Esophagus (tissue), 2 donors: ENCODE data around the gene PKP4. TPM values are rescaled to one million over a fixed set of nuclear protein-coding genes. Genes with fewer than 3 reads are reported as not detected.

Experiments used
- H3K27ac ChIP-seq, 2 donors: one replicate each; pipeline ENCODE4 v1.5.1; 2013; ENCODE audit warnings: low read depth in 2 of 2, mild to moderate bottlenecking in 2 of 2, inconsistent platforms in 1 of 2, low read length in 1 of 2, moderate library complexity in 1 of 2
- H3K27me3 ChIP-seq, 2 donors: one replicate each; pipeline ENCODE4 v1.6.1; 2013; ENCODE audit warnings: low read length in 2 of 2, control low read depth in 1 of 2, mild to moderate bottlenecking in 1 of 2; ENCODE audit not compliant: insufficient read depth in 2 of 2, control insufficient read depth in 1 of 2
- H3K36me3 ChIP-seq, 2 donors: one replicate each; pipeline ENCODE4 v1.6.1; 2013; ENCODE audit warnings: low read length in 1 of 2; ENCODE audit not compliant: control insufficient read depth in 2 of 2, insufficient read depth in 2 of 2
- H3K4me1 ChIP-seq, 2 donors: one replicate each; pipeline ENCODE4 v1.6.1; 2013; ENCODE audit warnings: low read length in 1 of 2; ENCODE audit not compliant: control insufficient read depth in 2 of 2, insufficient read depth in 2 of 2
- H3K4me3 ChIP-seq, 2 donors: one replicate each; pipeline ENCODE4 v1.5.1; 2013; ENCODE audit warnings: low read length in 2 of 2, mild to moderate bottlenecking in 2 of 2, low read depth in 1 of 2, moderate library complexity in 1 of 2
- H3K9me3 ChIP-seq, 2 donors: one replicate each; pipeline ENCODE4 v1.6.1; 2013; ENCODE audit warnings: mild to moderate bottlenecking in 2 of 2, low read depth in 1 of 2, low read length in 1 of 2, moderate library complexity in 1 of 2; ENCODE audit not compliant: control insufficient read depth in 2 of 2, insufficient read depth in 1 of 2
- WGBS, 2 donors: extraction: QIAGEN DNeasy Blood & Tissue Kit; methylation state at CpG; one replicate each; pipeline ENCODE4 v1.1.7; 2013; 5-methylcytosine and 5-hydroxymethylcytosine counted together
- polyA plus RNA-seq, 2 donors: library from polyadenylated mRNA; stranded (reverse); fragments of 200-250 nt; gene quantifications; one replicate each; pipeline ENCODE4 v1.2.3, GENCODE V29; 2013
- donor health status: healthy with polysubstance abuse.
- donor health status: Bipolar disorder and iron deficiency.

Gene PKP4
- polyA plus RNA-seq, 2 donors: 21.5 to 25.8 TPM

DNA sequence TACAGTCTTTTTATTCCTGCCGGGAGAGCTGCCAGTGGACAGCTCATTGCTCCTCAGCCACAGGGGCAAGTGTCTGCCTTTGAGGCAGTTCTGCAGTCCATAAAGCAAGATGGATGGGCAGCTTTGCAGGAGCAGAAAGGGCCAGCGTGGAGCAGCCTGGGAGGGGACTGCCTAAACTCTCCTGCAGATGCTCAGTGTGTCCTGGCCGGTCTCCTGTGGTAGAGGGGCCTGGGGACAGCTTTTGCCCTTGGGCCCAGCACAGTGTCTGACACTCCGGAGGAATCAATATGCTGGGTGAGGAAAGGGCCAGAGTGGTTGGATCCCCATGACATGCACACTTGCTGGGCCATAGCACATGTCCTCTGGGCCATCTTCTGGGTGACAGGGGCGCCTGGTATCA lies 272.7 kb downstream of the PKP4 start:
- Histone ChIP-seq H3K27me3 (no peaks in the 10 kb centered on the region), H3K36me3 (no peaks in the 10 kb centered on the region), H3K4me3 (no peak overlapping the region), H3K27ac (no peak overlapping the region), H3K4me1 (peaks cover 16 to 32% of the 10 kb centered on the region in 2 donors), H3K9me3 (no peaks in the 10 kb centered on the region)
- WGBS, 2 donors: 86 to 93% methylated on average over 5 of the region's 5 CpGs

GRCh38 chr2:158729873-158730620 lies 273.3 kb downstream of the PKP4 start:
- Histone ChIP-seq H3K27me3 (no peaks in the 10 kb centered on the region), H3K36me3 (no peaks in the 10 kb centered on the region), H3K4me1 (peaks cover 13 to 32% of the 10 kb centered on the region in 2 donors), H3K9me3 (no peaks in the 10 kb centered on the region), H3K4me3 (no peak overlapping the region), H3K27ac (no peak overlapping the region)
- 68 to 76% methylated on average over 16 of the region's 16 CpGs for WGBS, 2 donors

DNA sequence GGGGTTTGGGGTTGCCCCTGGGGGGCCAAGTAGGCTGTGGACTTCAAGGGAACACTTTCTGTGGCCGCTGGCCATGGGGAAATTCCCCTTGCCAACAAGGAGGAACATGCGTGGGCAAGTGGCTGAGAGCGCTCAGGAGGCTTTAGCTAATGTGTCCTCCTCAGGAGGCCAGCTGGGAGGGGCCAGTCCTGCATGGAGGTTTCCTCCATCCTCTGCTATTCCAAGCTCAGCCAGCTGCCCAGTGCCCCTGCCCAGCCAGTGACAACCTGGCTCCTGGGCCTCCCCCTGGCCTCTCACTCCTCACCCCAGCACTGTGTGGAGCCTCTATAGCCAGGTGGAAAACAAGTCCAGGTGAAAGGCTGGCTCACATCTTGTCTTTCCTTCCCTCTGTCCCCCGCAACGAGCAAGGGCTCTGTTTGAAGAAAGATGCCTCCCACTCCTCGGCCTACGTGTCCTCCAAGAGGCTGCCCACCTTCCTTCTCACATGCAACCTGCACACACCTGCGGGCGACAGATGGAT lies 273.9 kb downstream of the PKP4 start:
- WGBS, 2 donors: 80 to 93% methylated on average over 9 of the region's 9 CpGs
- no peaks in the 10 kb centered on the region for H3K27me3 ChIP-seq
- no peak overlapping the region for H3K4me3 ChIP-seq
- no peak overlapping the region for H3K27ac ChIP-seq
- H3K4me1 ChIP-seq: peaks cover 13 to 29% of the 10 kb centered on the region in 2 donors
- H3K9me3 ChIP-seq: no peaks in the 10 kb centered on the region
- no peaks in the 10 kb centered on the region for H3K36me3 ChIP-seq

DNA sequence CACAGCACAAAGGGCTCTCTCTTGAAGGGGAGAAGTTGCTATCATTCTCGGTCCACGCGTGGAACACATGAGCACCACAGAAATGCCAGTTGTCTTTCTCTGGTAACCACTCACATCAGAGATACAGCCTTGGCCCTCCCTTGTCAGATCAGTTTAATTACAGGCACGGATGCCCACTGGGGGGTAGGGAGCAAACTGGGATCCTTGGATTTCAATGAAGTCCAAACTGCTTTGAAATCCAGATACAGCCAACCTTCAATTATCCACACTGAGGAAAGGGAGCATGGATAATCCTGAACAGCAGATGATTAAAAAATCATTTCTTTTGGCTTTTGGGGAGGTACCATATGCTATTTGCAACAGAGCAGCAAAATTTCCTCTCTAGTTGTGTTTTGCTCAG lies 274.6 kb downstream of the PKP4 start:
- H3K27ac ChIP-seq: no peak overlapping the region
- 92 to 95% methylated on average over 4 of the region's 4 CpGs for WGBS, 2 donors
- H3K4me3 ChIP-seq: no peak overlapping the region
- H3K4me1 ChIP-seq: peaks cover 10 to 26% of the 10 kb centered on the region in 2 donors
- no peaks in the 10 kb centered on the region for H3K36me3 ChIP-seq
- no peaks in the 10 kb centered on the region for H3K27me3 ChIP-seq
- H3K9me3 ChIP-seq: no peaks in the 10 kb centered on the region

Other genes starting within 250 kb of the PKP4 start
- gene CCDC148, start 199 bp upstream of the PKP4 start, polyA plus RNA-seq: under 1 TPM; 0.13 to 0.29 TPM